Activated effector memory CD4-positive, alpha-beta T cell treated with anti-CD3 and anti-CD28 coated beads, Interleukin-2, amount 50 U/mL, for 16 hours (primary cell): ENCODE results near the gene CEACAM4.
A peak's percentile ranks its signal among the peaks of the same experiment; 100 is the strongest.

Source experiments
- DNase-seq: peaks from one replicate; pipeline ENCODE4 v3.0.0-alpha.2; 2020

Gene CEACAM4

GRCh38 chr19:41616792-41617621 is 9.9 kb downstream of the CEACAM4 start:
- DNase-seq: peak; percentile 39

GRCh38 chr19:41615207-41615606 is 11.7 kb downstream of the CEACAM4 start:
- peak; percentile 36 for DNase-seq

- DNase-seq: no peak
These were observed 14.4 kb downstream of the CEACAM4 start for GRCh38 chr19:41612483-41612882.

- no peak for DNase-seq
These were observed 16.1 kb downstream of the CEACAM4 start for GRCh38 chr19:41610789-41611188.

GRCh38 chr19:41607668-41608067 is 19.2 kb downstream of the CEACAM4 start:
- no peak for DNase-seq

GRCh38 chr19:41606215-41606837 is 20.5 kb downstream of the CEACAM4 start:
- DNase-seq: peak; percentile 16

- peak; percentile 24 for DNase-seq
These were observed 22.0 kb downstream of the CEACAM4 start for GRCh38 chr19:41604831-41605230.

GRCh38 chr19:41601771-41602170 is 25.1 kb downstream of the CEACAM4 start:
- peak; percentile 19 for DNase-seq

GRCh38 chr19:41599175-41599966 is 27.5 kb downstream of the CEACAM4 start:
- DNase-seq: no peak

GRCh38 chr19:41597600-41598041 is 29.3 kb downstream of the CEACAM4 start:
- peak; percentile 86 for DNase-seq

GRCh38 chr19:41595890-41596280 is 31.0 kb downstream of the CEACAM4 start:
- no peak for DNase-seq

- peak; percentile 88 for DNase-seq
These were observed 31.5 kb downstream of the CEACAM4 start for GRCh38 chr19:41595258-41595889.

GRCh38 chr19:41591951-41592562 is 34.8 kb downstream of the CEACAM4 start:
- no peak for DNase-seq

- DNase-seq: no peak
These were observed 35.9 kb downstream of the CEACAM4 start for GRCh38 chr19:41590936-41591335.

- DNase-seq: no peak
These were observed 37.5 kb downstream of the CEACAM4 start for GRCh38 chr19:41589371-41589770.

GRCh38 chr19:41588497-41589209 is 38.2 kb downstream of the CEACAM4 start:
- DNase-seq: no peak

- no peak for DNase-seq
These were observed 39.0 kb downstream of the CEACAM4 start for GRCh38 chr19:41587838-41588210.

GRCh38 chr19:41587101-41587837 is 39.6 kb downstream of the CEACAM4 start:
- DNase-seq: no peak

- DNase-seq: no peak
These were observed 40.8 kb downstream of the CEACAM4 start for GRCh38 chr19:41586064-41586463.

GRCh38 chr19:41584931-41585330 is 41.9 kb downstream of the CEACAM4 start:
- DNase-seq: no peak

GRCh38 chr19:41584260-41584810 is 42.5 kb downstream of the CEACAM4 start:
- no peak for DNase-seq
